Liver (tissue), 9 donors: ENCODE results near the gene DOCK1. TPM values are rescaled to one million over a fixed set of nuclear protein-coding genes. Genes with fewer than 3 reads are reported as not detected.

Source experiments
- DNase-seq: peaks from one replicate; pipeline ENCODE4 v3.0.0-alpha.2; 2017; ENCODE audit warnings: low spot score
- H3K27ac ChIP-seq, 2 donors: one replicate each; pipeline ENCODE4 v1.7.0; 2013; ENCODE audit warnings: inconsistent platforms in 2 of 2, low read length in 2 of 2, control low read depth in 1 of 2, low read depth in 1 of 2, mild to moderate bottlenecking in 1 of 2
- H3K27me3 ChIP-seq, 4 donors: one replicate each; pipeline versions ENCODE4 v1.6.1 to v1.7.0; 2013; ENCODE audit warnings: low read length in 3 of 4, inconsistent platforms in 1 of 4, mild to moderate bottlenecking in 1 of 4, moderate library complexity in 1 of 4; ENCODE audit not compliant: control insufficient read depth in 4 of 4, insufficient read depth in 4 of 4
- H3K36me3 ChIP-seq, 4 donors: one replicate each; pipeline versions ENCODE4 v1.6.1 to v1.7.0; 2013; ENCODE audit warnings: low read length in 3 of 4, mild to moderate bottlenecking in 3 of 4, low read depth in 1 of 4, moderate library complexity in 1 of 4; ENCODE audit not compliant: control insufficient read depth in 4 of 4, insufficient read depth in 3 of 4
- H3K4me1 ChIP-seq, 4 donors: one replicate each; pipeline versions ENCODE4 v1.6.1 to v1.7.0; 2013; ENCODE audit warnings: low read length in 3 of 4, mild to moderate bottlenecking in 3 of 4, moderate library complexity in 1 of 4; ENCODE audit not compliant: control insufficient read depth in 4 of 4, insufficient read depth in 4 of 4
- H3K4me3 ChIP-seq, 3 donors: one replicate each; pipeline versions ENCODE4 v1.6.1 to v1.7.0; 2013; ENCODE audit warnings: low read length in 3 of 3, control low read depth in 1 of 3, low read depth in 1 of 3, mild to moderate bottlenecking in 1 of 3
- H3K9ac ChIP-seq, 2 donors: one replicate each; pipeline ENCODE4 v1.7.0; 2013; ENCODE audit warnings: low read length in 2 of 2, mild to moderate bottlenecking in 2 of 2, moderate library complexity in 2 of 2, control low read depth in 1 of 2, low read depth in 1 of 2
- H3K9me3 ChIP-seq, 4 donors: one replicate each; pipeline versions ENCODE4 v1.6.1 to v1.7.0; 2013; ENCODE audit warnings: low read length in 3 of 4; ENCODE audit not compliant: control insufficient read depth in 4 of 4
- EGR1 ChIP-seq, 2 donors: IDR thresholded peaks; 2 replicates each; pipeline ENCODE4 v1.6.1; 2016 to 2018; ENCODE audit warnings: antibody characterized with exemption in 2 of 2, low read depth in 2 of 2
- FOXA1 ChIP-seq: IDR thresholded peaks from 2 replicates; pipeline ENCODE4 v1.6.1; 2016; ENCODE audit warnings: antibody characterized with exemption
- FOXA2 ChIP-seq: IDR thresholded peaks from 2 replicates; pipeline ENCODE4 v1.6.1; 2016; ENCODE audit warnings: antibody characterized with exemption
- GABPA ChIP-seq, 2 donors: IDR thresholded peaks in 1 of 2; conservative IDR thresholded peaks in 1 of 2; 2 replicates each; pipeline ENCODE4 v1.6.1; 2016; ENCODE audit warnings: antibody characterized with exemption in 2 of 2, mild to moderate bottlenecking in 1 of 2, moderate library complexity in 1 of 2
- HNF4A ChIP-seq, 2 donors: conservative IDR thresholded peaks; 2 replicates each; pipeline ENCODE4 v1.6.1; 2016; ENCODE audit warnings: antibody characterized with exemption in 2 of 2, mild to moderate bottlenecking in 2 of 2
- JUND ChIP-seq, 2 donors: IDR thresholded peaks; 2 replicates each; pipeline ENCODE4 v1.6.1; 2016; ENCODE audit warnings: antibody characterized with exemption in 2 of 2
- NR2F2 ChIP-seq: IDR thresholded peaks from 2 replicates; pipeline ENCODE4 v1.6.1; 2016; ENCODE audit warnings: antibody characterized with exemption
- RAD21 ChIP-seq, 2 donors: IDR thresholded peaks; 2 replicates each; pipeline ENCODE4 v1.6.1; 2016; ENCODE audit warnings: antibody characterized with exemption in 2 of 2, mild to moderate bottlenecking in 2 of 2
- RXRA ChIP-seq, 2 donors: IDR thresholded peaks; 2 replicates each; pipeline ENCODE4 v1.6.1; 2017 to 2018; ENCODE audit warnings: antibody characterized with exemption in 2 of 2, mild to moderate bottlenecking in 1 of 2
- SP1 ChIP-seq: IDR thresholded peaks from 2 replicates; pipeline ENCODE4 v1.6.1; 2018; ENCODE audit warnings: antibody characterized with exemption, mild to moderate bottlenecking
- TAF1 ChIP-seq: conservative IDR thresholded peaks from 2 replicates; pipeline ENCODE4 v1.6.1; 2016; ENCODE audit warnings: antibody characterized with exemption, mild to moderate bottlenecking
- YY1 ChIP-seq: IDR thresholded peaks from 2 replicates; pipeline ENCODE4 v1.6.1; 2016; ENCODE audit warnings: antibody characterized with exemption, mild to moderate bottlenecking
- WGBS: extraction: QIAGEN DNeasy Blood & Tissue Kit; methylation state at CpG from one replicate; pipeline ENCODE4 v1.1.7; 2013; 5-methylcytosine and 5-hydroxymethylcytosine counted together
- polyA plus RNA-seq, 2 donors: library from polyadenylated mRNA; stranded (reverse) in 1 of 2; unstranded in 1 of 2; fragments of 200-250 nt in 1 of 2; fragments of >200 nt in 1 of 2; fragmentation: Nextera tagmentation in 1 of 2; extraction: Ambion mirVana in 1 of 2; gene quantifications; one replicate each; pipeline versions ENCODE4 v1.2.1 to v1.2.3, GENCODE V29; 2013 to 2015
- total RNA-seq, 2 donors: library from RNA; depleted of rRNA; stranded (reverse); fragments of >200 nt; gene quantifications; one replicate each; pipeline ENCODE4 v1.2.3, GENCODE V29; 2014
- TF ChIP-seq, protein P1 (sequence below): IDR thresholded peaks from 2 replicates; pipeline ENCODE4 v1.6.1; 2016; ENCODE audit warnings: antibody characterized with exemption
- TF ChIP-seq, protein P2 (sequence below): IDR thresholded peaks from 2 replicates; pipeline ENCODE4 v1.6.1; 2016; ENCODE audit warnings: antibody characterized with exemption
- TF ChIP-seq, protein P3 (sequence below): IDR thresholded peaks from 2 replicates; pipeline ENCODE4 v1.6.1; 2016; ENCODE audit warnings: antibody characterized with exemption, mild to moderate bottlenecking
- TF ChIP-seq, protein P4 (sequence below): IDR thresholded peaks from 2 replicates; pipeline ENCODE4 v1.6.1; 2016; ENCODE audit warnings: antibody characterized with exemption
- TF ChIP-seq, protein P5 (sequence below): fragments of 150-350 bp; IDR thresholded peaks from 2 replicates; pipeline ENCODE4 v1.5.1; 2017; ENCODE audit warnings: improper control_type of control experiment, low read depth, low read length; ENCODE audit not compliant: missing input control
- donor health status: healthy.
- donor health status: healthy.
- donor health status: healthy.
- donor health status: healthy.
- donor health status: healthy.

The DOCK1 gene
- total and polyA plus RNA-seq, 4 donors = 3.8 to 28.8 (median 9.1) TPM

DNA sequence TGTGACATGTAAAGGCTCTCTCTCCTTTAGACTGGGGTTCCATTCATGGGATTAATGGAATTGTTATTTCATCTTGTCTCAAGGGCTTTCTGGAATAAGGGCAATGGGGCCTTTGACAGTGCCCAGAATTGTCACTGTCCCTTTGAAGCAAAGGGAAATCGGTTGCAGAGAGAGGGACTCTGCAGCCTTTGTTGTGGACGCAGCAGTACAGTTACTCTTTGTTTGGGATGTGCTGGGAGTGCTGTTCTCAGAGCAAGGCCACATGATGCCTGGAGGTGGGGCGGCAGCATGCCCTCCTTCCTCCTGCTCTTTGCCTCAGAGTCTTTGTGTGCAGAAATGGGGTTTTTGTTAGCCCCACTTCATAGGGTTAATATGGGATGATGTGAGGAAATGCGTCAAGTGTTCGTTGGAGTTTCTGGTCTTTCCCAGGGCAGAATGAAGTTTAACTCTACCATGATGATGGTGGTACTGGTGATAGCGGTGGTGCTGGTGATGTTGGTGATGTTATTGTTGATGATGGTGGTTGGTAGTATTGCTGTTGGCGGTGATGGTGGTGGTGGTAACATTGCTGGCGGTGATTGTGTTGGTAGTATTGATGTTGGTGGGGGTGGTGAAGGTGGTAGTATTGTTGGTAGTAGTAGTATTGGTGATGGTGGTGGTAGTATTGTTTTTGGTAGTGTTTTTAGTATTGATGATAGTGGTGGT lies 45.3 kb downstream of the DOCK1 start:
- WGBS = 95% methylated on average over 8 of the region's 8 CpGs

More for the DNA sequence above, 45.3 kb downstream of the DOCK1 start:
- DNase-seq = no peak
- no peaks in the 10 kb centered on the region for H3K27me3 ChIP-seq
- H3K27ac ChIP-seq = no peak overlapping the region
- H3K4me3 ChIP-seq = no peak overlapping the region
- H3K9me3 ChIP-seq = no peaks in the 10 kb centered on the region
- no peak overlapping the region for H3K9ac ChIP-seq
- no peaks in the 10 kb centered on the region for H3K4me1 ChIP-seq
- no peaks in the 10 kb centered on the region for H3K36me3 ChIP-seq
- TF ChIP-seq HNF4A (conservative IDR thresholded peaks at IDR 0.05) = no peak
- no peak for TF ChIP-seq FOXA2
- no peak for TF ChIP-seq JUND (IDR thresholded peaks at IDR 0.05)
- TF ChIP-seq TAF1 = no peak
- TF ChIP-seq, protein P1, sequence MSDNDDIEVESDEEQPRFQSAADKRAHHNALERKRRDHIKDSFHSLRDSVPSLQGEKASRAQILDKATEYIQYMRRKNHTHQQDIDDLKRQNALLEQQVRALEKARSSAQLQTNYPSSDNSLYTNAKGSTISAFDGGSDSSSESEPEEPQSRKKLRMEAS = no peak
- TF ChIP-seq, protein P2, sequence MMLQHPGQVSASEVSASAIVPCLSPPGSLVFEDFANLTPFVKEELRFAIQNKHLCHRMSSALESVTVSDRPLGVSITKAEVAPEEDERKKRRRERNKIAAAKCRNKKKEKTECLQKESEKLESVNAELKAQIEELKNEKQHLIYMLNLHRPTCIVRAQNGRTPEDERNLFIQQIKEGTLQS = no peak
- TF ChIP-seq, protein P3, sequence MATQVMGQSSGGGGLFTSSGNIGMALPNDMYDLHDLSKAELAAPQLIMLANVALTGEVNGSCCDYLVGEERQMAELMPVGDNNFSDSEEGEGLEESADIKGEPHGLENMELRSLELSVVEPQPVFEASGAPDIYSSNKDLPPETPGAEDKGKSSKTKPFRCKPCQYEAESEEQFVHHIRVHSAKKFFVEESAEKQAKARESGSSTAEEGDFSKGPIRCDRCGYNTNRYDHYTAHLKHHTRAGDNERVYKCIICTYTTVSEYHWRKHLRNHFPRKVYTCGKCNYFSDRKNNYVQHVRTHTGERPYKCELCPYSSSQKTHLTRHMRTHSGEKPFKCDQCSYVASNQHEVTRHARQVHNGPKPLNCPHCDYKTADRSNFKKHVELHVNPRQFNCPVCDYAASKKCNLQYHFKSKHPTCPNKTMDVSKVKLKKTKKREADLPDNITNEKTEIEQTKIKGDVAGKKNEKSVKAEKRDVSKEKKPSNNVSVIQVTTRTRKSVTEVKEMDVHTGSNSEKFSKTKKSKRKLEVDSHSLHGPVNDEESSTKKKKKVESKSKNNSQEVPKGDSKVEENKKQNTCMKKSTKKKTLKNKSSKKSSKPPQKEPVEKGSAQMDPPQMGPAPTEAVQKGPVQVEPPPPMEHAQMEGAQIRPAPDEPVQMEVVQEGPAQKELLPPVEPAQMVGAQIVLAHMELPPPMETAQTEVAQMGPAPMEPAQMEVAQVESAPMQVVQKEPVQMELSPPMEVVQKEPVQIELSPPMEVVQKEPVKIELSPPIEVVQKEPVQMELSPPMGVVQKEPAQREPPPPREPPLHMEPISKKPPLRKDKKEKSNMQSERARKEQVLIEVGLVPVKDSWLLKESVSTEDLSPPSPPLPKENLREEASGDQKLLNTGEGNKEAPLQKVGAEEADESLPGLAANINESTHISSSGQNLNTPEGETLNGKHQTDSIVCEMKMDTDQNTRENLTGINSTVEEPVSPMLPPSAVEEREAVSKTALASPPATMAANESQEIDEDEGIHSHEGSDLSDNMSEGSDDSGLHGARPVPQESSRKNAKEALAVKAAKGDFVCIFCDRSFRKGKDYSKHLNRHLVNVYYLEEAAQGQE = no peak
- no peak for TF ChIP-seq RXRA (IDR thresholded peaks at IDR 0.05)
- no peak for TF ChIP-seq GABPA (IDR thresholded peaks at IDR 0.05 in 1 of 2, conservative IDR thresholded peaks at IDR 0.05 in 1 of 2)
- no peak for TF ChIP-seq NR2F2
- TF ChIP-seq, protein P4, sequence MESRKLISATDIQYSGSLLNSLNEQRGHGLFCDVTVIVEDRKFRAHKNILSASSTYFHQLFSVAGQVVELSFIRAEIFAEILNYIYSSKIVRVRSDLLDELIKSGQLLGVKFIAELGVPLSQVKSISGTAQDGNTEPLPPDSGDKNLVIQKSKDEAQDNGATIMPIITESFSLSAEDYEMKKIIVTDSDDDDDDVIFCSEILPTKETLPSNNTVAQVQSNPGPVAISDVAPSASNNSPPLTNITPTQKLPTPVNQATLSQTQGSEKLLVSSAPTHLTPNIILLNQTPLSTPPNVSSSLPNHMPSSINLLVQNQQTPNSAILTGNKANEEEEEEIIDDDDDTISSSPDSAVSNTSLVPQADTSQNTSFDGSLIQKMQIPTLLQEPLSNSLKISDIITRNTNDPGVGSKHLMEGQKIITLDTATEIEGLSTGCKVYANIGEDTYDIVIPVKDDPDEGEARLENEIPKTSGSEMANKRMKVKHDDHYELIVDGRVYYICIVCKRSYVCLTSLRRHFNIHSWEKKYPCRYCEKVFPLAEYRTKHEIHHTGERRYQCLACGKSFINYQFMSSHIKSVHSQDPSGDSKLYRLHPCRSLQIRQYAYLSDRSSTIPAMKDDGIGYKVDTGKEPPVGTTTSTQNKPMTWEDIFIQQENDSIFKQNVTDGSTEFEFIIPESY = no peak
- no peak for TF ChIP-seq EGR1 (IDR thresholded peaks at IDR 0.05; ENCODE audit: low read depth in 2 of 2)
- no peak for TF ChIP-seq FOXA1
- no peak for TF ChIP-seq RAD21 (IDR thresholded peaks at IDR 0.05)
- no peak for TF ChIP-seq SP1
- TF ChIP-seq, protein P5, sequence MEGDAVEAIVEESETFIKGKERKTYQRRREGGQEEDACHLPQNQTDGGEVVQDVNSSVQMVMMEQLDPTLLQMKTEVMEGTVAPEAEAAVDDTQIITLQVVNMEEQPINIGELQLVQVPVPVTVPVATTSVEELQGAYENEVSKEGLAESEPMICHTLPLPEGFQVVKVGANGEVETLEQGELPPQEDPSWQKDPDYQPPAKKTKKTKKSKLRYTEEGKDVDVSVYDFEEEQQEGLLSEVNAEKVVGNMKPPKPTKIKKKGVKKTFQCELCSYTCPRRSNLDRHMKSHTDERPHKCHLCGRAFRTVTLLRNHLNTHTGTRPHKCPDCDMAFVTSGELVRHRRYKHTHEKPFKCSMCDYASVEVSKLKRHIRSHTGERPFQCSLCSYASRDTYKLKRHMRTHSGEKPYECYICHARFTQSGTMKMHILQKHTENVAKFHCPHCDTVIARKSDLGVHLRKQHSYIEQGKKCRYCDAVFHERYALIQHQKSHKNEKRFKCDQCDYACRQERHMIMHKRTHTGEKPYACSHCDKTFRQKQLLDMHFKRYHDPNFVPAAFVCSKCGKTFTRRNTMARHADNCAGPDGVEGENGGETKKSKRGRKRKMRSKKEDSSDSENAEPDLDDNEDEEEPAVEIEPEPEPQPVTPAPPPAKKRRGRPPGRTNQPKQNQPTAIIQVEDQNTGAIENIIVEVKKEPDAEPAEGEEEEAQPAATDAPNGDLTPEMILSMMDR = no peak
- TF ChIP-seq YY1 = no peak
